GM18498 (cell line): ENCODE results near the gene CBX4.

Experiments used
- ATAC-seq: cut with Tn5 transposase; IDR thresholded peaks from one replicate; pipeline ENCODE4 v1.9.1; 2021; ENCODE audit warnings: mild to moderate bottlenecking, moderate library complexity; ENCODE audit not compliant: unreplicated experiment

The CBX4 gene

DNA sequence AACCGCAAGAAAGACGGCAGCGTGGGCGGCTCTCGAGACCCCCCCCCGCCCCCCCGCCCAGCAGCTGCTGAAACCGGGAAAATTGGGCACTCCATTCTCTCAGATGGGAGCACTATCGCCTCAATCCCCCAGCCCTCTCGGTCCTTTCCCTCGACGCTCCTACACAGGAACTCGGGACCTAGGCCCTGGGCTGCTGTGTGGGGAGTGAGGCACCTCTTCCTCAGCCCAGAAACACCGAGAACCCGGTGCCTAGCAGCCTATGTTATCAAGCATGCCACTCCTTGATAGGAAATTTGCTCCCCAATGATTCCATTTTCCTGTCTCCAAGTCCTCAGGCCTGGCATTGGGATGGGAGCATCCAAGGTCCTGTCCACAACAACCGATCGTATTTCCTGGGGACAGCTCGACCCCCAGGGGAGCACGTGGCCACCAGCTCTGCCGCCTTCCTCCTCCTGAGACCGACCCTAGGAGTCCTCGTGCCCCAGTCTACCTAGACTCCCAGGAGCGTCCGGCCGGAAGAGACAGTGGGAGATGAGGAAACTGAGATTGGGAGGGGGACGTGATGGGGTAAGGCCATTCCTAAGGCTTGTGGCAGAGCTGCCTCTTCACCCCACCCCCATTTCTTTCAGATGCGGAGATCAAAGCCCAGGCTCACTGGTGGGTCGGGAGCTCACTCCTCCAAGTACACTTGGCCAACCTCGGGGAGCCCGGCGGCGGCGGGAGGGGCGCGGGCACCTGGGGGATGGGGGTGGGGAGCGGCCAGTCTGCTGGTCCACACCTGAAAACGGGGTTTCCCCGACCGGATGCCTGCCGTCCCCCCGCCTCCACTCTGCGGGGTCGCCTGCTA, 24.9 kb downstream of the CBX4 start:
- no peak for ATAC-seq

DNA sequence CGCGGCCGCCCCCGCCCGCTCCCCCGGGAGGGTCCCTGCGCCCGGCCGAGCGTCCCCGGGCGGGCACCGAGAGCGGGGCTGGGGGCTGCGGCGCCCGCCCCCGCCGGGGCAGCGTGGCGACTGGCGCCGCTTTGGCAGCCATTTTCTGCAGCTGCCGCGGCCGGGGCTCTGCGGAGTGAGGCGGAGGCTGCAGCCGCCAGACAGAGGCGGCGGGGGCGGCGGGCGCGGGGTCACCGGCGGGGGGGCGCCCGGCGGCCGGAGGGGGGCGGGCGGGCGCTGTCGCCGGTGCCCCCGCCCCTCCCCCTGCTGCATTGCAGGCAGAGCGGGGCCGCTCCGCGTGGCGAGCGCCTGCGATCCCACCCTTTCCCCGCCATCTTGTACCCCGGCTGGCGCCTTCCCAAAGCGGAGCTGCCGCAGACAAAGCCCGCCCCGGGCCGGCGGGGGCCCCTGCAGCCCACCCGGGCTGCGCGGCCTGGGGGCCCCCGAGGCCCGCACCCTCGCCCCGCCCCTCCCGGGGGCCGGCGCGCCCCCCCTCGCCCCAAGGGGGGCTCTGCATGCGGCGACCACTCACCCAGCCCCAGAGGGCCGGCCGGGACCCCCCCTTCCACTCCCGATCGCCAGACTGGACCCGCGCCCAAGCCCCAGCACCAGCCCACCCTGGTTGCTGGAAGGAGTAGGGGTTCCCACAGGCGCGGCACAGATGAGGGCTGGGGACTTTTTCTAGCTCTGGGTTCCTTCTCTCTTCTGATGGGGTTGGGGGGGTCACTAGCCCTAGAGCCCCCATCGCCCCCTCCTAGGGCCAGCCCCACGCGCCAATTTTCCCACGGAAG, 25.7 kb downstream of the CBX4 start:
- ATAC-seq: no peak

DNA sequence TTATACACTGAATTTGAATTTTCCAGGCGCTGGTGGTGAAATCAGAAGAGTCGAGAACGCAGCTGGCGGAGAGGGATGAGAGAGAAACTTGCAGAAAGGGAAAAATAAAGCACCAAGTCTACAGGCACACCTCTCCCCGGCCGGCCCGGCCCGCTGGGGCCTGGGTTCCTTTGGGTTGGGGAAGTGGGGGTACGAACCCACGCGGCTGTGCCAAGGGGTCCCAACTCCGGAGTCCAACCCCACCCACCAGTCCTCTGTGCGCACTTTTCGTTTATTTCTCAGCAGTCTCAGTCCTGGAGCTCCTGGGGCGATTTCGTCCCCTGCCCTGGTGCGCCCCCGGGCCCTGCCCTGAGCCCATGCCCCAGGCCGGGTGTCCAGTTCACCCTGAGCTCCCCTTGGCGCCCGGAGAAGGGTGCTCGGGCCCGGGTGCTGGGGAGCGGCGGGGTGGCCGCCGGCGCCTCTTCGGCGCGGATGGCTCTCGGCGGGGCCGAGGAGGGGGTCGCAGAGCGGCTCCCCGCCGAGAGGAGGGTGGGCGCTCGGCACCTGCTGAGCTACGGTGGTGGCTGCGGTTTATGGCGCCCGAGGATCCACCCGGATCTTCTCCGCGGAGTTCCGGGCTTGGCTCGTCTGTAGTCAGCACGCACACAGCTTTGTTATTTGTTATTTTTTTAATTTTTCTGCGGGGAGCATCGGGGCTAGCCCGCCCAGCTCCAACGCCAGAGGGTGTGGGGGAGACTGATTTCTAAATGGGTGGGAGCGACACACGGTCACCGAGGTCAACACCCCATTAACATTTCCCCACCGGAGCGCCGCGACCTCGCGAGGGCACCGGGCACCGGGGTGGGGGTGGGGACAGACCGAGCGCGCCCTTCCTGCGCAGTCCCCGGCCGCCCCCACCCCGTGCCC, 26.6 kb downstream of the CBX4 start:
- no peak for ATAC-seq

DNA sequence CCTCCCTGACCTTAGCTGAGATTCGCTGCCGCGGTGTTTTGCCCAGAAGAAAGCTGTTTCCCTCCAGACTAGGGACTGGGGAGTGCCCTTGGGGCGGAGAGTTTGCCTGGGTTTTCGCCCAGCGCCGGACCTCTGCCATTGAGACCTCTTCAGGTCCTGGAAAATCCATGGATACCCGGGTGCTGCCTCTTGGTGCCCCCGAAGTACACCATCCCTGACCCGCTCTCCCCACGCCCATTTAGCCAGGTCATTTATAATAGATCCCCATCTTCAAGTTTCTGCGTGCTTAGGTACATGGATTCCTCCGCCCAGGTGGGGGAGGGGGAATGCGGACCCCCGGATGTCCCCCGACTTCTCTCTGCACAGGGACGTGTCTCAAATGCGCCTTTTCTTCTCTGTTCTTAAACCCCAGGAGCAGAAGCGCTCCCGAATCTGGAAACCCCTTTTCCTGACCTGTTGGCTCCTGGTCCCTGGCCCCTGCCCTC, 27.3 kb downstream of the CBX4 start:
- ATAC-seq: no peak

DNA sequence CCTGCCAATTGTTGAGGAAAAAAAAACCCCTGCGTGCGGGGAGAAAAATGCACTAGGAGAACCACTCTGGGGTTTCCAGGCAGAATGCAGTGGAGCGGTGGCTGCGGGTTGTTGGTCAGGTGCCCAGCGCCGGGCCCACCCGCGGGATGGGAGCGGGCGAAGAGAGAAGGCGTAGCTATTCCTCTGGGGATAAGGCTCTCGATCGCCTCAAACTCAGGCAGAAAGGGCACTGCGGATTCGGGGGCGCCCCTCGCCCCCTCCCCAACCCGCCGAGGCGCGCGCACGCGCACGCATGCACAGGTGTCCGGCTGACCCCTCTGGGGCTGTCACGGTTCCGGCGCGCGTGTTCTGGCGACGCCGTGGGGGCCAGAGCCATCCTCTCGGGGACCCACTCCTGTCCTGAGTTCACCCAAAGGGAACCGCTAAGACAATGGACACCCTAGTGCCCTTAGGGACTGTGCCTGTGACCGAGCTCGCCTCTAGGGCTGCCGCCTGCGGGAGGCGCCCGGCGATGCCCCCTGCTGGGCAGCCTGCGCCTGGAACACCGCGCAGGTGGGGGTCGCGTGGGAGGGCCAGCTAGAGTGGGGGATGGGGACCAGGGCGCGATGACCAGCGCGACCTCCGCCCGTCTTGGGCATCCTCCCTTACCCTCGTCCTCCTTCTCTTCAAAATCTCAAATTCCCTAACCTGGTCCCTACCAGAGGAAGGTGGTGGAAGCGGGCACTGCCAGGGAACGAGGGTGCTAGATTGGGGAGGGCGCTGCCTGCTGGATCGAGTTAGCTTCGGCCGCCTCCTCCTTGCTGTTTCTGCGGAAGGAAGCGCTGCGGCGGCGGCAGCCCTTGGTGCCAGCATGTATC, 28.0 kb downstream of the CBX4 start:
- no peak for ATAC-seq

DNA sequence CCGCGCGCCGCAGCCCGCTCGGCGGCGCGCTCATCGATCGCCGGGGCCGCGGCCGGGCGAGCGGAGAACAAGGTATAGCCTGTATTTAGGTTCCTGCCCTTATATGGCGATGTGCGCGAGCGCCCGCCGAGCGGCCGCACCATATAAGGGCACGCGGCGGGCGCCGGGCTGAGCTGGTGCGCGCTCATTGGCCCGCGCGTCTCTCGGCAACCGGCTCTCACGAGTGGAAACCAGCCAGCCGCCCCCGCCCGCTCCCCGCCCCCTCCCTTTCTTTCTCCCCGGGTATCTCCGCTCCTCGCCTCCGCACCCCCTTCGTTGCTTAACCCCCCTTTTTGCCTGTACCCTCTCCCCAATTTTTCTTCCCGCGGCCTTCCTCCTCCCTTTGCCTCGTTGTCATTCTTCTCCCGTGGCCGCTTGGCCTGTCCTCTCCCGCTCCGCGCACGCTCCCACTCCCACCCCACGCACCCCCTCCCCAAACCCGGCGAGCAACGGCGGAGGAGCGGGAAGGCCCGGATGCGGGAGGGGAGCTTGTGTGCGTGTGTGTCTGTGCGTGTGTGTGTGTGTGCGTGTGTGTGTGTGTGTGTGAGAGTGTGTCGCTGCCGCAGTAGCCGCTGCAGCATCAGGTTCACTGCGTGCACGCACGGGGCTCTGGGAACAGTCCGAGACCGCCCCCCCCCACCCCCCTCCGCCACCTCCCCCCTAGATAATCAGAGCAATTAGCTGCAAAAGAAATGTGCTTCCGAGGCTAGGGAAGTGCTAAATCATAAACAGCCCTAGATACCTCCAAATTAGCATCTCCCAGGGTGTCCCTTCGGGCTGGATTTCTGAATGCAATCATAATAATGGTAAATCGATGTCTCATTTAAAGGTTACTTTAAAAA, 28.9 kb downstream of the CBX4 start:
- ATAC-seq: peak; percentile 76

DNA sequence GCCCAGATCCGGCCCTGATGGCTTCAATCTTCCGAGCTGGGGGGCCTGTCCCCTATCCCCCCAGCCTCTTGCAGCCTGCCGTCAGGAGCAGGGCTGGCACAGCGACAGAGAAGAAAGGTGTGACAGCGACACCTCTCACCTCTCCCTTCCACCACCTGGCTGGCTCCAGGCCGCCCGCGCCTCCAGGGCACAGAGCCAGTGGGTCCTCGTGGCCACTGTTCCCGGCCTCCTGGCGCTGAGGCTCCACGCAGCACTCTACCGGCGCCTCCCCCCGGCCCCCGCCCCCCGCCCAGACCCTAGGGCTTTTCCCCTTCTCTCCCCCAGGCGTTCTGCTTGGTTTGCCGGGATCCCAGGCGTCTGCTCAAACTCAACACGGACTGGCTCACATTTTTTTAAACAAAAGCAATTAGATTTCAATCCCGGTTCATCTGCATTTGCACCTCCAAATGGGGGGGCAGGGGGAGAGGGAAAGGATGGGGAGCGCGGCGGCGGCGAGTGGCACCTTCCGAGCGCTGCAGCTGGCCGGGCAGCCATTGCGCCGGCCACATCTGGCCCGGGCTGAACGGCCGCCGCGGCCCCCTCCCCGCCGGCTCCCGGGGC, 29.6 kb downstream of the CBX4 start:
- no peak for ATAC-seq

DNA sequence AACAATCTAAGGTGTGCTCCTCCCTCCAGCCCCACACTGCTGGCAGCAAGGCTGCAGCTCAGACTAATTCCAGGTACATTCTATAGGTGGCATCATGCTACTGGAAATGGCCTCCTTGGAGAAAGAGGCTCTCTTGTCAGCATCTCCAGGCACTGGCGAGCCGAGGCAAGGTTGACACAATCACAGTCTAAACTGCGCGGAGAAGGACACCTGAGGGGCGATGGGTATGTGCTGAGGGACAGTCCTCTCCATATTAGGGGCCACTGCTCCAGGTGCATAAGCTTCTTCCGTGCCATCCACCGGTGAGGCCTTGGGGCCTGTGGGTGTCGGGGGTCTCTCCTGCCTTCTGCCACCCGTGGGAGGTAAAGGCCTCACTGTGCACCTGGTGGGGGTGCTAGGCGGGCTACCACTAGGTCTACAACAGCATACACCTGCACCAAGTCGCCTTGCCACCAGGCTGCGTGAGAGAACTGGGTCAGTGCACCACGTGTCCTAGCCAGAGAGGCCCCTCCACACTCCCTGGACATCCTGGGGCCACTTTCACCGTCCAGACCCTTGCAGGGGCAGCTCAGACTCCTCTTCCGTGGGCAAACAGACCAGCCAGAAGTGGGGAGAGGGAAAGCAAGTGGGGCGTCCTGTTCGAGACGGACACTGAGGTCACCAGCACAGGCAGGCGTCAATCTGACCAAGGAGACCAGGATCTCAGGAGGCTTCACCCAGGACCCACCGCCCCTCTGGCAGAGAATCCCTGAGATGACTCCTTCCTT, 30.3 kb downstream of the CBX4 start:
- no peak for ATAC-seq

DNA sequence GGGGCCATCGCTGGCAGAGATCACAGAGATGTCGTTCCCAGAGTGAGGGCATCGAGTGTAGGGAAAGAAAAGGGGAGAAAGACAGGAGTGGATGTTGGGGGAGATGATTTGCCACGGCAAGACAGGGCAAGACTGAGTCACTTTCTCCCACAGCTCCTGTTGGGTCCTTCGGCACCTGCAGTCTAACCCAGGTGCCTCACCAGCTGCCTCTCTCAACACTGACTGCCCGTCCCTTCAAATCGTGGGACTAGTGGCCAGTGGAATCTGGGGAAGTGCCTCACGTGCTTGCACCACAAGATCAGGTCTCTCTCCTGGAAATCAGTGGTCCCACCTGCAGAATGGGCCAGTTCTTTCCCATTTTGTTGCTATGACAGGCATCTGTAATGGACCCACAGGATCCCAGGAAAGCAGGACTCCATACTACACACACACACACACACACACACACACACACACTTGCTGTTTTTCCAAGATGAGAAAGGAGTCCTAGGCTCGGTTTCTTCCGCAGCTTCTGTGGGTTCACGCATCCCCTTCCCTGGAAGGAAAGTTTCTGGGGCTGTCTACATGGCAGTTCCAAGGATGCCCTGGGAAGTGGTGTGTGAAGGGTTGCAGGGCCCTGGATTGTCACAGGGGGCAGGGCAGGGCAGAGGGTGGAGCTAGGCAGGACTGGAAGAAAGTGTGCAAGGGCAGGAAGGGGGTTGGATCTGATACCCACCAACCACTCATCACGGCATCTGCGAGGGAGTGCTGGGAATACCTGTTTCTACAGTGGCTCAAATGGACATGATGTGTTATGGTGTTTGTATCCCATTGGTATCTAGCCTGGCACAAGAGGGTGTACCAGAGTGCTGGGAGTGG, 32.1 kb downstream of the CBX4 start:
- no peak for ATAC-seq

DNA sequence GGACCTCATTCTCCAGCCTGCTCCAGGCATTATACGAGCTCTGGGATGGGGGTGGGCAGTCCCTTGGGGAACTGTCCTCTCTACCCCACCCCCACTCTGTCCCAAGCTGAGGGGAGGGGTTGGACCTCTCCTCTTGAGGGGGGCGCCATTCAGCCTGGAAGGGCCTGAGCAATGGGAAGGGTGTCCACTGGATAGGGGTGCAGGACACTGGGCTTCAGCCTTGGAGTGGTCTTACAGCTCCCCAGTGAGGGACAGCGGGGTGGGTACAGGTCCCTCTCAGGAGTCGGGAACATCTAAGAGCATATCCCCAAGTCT, 32.8 kb downstream of the CBX4 start:
- no peak for ATAC-seq

DNA sequence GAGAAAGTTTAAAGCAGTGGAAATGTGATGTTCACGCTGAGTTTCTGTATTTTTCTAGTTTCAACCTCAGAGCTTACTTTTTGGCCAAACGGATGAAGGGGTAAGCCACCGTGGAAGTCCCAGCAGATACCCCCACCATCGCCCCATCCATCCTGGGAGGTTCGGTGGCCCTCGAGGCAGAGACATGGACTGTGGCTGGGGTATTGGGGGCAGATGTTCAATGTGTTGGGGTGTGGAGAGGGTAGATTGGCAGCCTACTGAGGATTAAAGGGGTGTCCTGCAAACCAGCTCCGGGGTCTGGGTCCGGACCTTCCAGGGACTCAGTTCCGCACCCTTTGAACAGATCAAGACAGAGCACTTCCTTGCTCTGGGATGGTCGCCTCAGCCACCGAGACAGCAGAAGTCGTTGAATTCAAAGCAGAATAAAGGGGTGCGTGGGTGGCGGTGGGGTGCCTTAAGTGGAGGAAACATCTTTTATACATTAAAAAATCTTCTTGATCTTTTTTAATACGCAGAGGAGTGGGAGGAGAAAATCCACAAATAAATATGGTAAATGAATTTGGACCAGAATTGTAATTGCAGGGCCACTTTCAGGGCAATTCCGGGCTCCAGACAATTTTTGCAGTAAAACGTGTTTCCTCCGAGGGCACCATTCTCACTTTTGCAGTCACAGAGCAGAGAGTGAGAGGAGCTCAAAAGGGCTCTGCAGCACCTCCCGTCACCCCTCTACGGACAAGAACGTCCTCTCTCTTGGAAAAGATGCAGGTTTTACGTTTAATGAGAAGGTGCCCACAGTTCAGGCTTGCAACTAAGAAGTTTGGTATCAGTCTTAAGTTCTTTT, 34.2 kb downstream of the CBX4 start:
- peak; percentile 2 for ATAC-seq

DNA sequence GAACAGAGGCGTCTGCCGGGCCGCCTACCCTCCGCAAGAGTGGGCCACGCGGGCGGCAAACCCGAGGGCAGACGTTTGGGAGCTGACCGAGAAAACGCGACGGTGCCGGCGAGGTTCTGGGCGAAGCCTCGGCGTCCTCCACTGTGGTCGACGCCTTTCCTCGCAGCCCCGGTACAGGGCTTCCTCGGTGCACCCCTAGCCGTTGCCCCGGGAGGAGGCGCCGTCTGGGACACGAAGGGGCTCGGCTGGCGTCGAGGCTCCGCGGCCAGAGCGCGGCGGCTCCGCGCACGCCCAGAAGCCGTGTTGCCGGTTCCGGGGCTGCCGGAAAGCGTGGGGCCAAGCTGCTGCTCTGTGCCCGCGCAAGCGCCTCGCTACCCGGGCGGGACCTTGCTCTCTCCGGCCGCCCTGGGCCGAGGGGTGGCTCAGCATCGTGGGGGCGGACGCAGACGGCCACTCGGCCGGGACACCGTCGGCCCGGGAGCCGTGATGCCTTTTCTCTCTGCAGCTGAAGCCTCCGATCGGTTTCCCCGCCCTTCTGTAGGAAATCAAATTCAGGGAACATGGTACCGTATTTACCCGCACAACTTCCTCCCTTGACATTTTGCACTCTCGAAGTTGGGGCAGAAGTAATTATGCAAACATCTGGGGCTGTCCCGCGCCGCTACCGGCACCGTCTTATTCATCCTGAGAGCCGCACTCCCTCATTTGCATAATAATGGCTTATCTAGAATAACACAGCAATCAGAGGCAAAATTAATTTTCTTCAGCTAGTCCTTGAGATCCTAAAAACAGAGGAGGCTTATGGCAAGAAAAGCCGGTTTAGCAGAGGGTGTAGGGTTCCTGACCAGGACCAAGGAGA, 35.0 kb downstream of the CBX4 start:
- peak; percentile 61 for ATAC-seq

DNA sequence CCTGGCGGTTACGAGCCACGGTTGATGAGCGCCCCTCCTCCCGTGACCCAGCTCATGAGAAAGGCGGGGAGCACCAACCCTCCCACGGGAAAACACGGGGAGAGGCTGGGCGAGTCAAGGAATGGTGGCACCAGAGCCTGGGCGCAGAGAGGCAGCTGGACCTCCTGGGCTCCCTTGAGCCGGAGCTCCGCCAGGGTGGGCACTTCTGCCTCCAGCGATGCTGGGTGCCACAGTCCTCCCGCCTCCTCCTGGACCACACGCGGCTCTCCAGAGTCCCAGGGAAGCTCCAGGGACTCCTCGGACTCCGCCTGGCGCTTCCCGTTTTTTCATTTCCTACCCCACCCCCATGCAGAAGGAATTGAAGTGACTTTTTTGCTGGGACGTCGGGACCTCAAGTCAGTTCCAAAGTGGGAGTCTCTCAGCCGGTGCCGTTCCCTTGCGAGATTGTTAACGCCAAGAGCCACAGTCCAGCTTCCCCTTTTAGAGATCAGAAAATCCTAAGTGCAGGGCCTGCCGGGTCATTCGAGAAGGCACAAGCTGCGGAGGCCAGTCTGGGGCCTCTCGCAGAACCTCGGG, 35.7 kb downstream of the CBX4 start:
- no peak for ATAC-seq

DNA sequence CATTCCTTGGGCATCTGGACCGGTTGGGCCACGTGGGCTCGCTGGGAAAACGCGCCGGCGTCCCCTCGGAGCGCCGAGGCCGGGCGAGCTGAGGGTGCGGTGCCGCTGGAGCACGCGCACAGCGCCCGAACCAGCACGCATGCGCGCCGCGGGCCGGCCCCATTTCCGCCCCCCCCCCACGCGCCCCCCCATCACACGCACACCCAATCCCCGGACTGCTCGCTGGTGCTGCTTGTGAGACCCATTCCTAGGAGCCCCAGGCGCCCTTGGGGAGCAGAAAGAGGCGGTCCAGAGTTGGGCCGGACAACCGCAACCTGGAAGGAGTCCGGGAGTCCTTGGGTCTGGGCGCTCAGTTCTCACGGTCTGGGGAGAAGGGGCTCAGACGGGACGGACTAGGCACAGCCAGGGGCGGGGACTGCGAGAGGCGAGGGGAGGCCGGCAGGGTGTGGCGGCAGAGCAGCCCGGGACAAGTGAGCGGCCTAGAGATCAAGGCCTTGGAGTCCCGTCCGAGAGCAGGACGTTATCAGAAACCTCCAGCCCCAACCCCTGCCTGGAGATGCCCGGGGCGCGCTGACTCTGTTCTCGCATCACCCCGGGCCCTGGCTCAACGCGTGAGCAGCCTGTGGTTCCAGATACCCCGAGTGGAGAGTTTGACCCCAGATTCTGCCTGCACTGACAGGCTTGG, 36.4 kb downstream of the CBX4 start:
- no peak for ATAC-seq
